Smooth muscle cell (in vitro differentiated cells): ENCODE data around the gene ATF2. TPM values are rescaled to one million over a fixed set of nuclear protein-coding genes. Genes with fewer than 3 reads are reported as not detected.

Experiments
- DNase-seq: peaks from one replicate; lab custom pipeline; 2025; ENCODE audit not compliant: unreplicated experiment; lab: John Stamatoyannopoulos, UW
- H2AFZ ChIP-seq: fragments of 200-600 bp; sonication (generic); 2 replicates; pipeline ENCODE4 v1.6.0; 2016; ENCODE audit warnings: antibody characterized with exemption, low read depth, mild to moderate bottlenecking
- H3F3A ChIP-seq: fragments of 200-600 bp; sonication (generic); 2 replicates; pipeline ENCODE4 v1.6.0; 2017; ENCODE audit warnings: antibody characterized with exemption, low read depth
- H3K27ac ChIP-seq: fragments of 200-600 bp; sonication (generic); 2 replicates; pipeline ENCODE4 v1.5.1; 2016; ENCODE audit warnings: low read depth, mild to moderate bottlenecking
- H3K27me3 ChIP-seq: fragments of 200-600 bp; sonication (generic); 2 replicates; pipeline ENCODE4 v1.6.1; 2016; ENCODE audit warnings: low read depth, mild to moderate bottlenecking
- H3K36me3 ChIP-seq: fragments of 200-600 bp; sonication (generic); 2 replicates; pipeline ENCODE4 v1.5.1; 2016; ENCODE audit warnings: low read depth
- H3K4me1 ChIP-seq: fragments of 200-600 bp; sonication (generic); 2 replicates; pipeline ENCODE4 v1.5.1; 2016; ENCODE audit warnings: low read depth
- H3K4me2 ChIP-seq: fragments of 200-600 bp; sonication (generic); 2 replicates; pipeline ENCODE4 v1.6.0; 2016; ENCODE audit warnings: mild to moderate bottlenecking
- H3K4me3 ChIP-seq: fragments of 200-600 bp; sonication (generic); 2 replicates; pipeline ENCODE4 v1.5.1; 2016; ENCODE audit warnings: mild to moderate bottlenecking
- H3K79me2 ChIP-seq: fragments of 200-600 bp; sonication (generic); 2 replicates; pipeline ENCODE4 v1.6.0; 2016; ENCODE audit warnings: low read depth, mild to moderate bottlenecking
- H3K9ac ChIP-seq: fragments of 200-600 bp; sonication (generic); 2 replicates; pipeline ENCODE4 v1.6.0; 2016; ENCODE audit warnings: low read depth
- H3K9me3 ChIP-seq: fragments of 200-600 bp; sonication (generic); replicated peaks from 2 replicates; pipeline ENCODE4 v1.5.1; 2016; ENCODE audit warnings: low read depth
- H4K20me1 ChIP-seq: fragments of 200-600 bp; sonication (generic); 2 replicates; pipeline ENCODE4 v1.6.0; 2016; ENCODE audit warnings: low read depth
- CTCF ChIP-seq: fragments of 200-600 bp; sonication (generic); IDR thresholded peaks from 2 replicates; pipeline ENCODE4 v1.5.1; 2017; ENCODE audit warnings: borderline replicate concordance, mild to moderate bottlenecking, antibody characterized with exemption; ENCODE audit not compliant: insufficient read depth, poor library complexity, severe bottlenecking
- WGBS: methylation state at CpG from one replicate; pipeline ENCODE4 v1.1.7; 2016; ENCODE audit warnings: low lambda C conversion rate; 5-methylcytosine and 5-hydroxymethylcytosine counted together
- polyA plus RNA-seq: library from polyadenylated mRNA; unstranded; fragments of >200 nt; fragmentation: Nextera tagmentation; extraction: Ambion mirVana; gene quantifications from 2 replicates; pipeline ENCODE4 v1.2.1, GENCODE V29; 2016
- total RNA-seq: library from RNA; depleted of rRNA; stranded (reverse); fragments of >200 nt; gene quantifications from 2 replicates; pipeline ENCODE4 v1.2.3, GENCODE V29; 2014

Gene ATF2
- total and polyA plus RNA-seq, 2 experiments from 2014 or later, result 28.0 to 59.6 TPM

- H3F3A ChIP-seq, result no peaks in the 10 kb centered on the region
- H3K27ac ChIP-seq, result no peak overlapping the region
- H3K4me1 ChIP-seq, result no peaks in the 10 kb centered on the region
- H4K20me1 ChIP-seq, result no peaks in the 10 kb centered on the region
- no peak overlapping the region for H2AFZ ChIP-seq
- WGBS, result 50% methylated on average over 3 of the region's 3 CpGs
- H3K79me2 ChIP-seq, result no peaks in the 10 kb centered on the region
- peaks cover 16% of the 10 kb centered on the region for H3K27me3 ChIP-seq
- no peak overlapping the region for H3K9ac ChIP-seq
- no peak for DNase-seq
- TF ChIP-seq CTCF, result no peak
- no peak overlapping the region for H3K4me2 ChIP-seq
- H3K4me3 ChIP-seq, result no peak overlapping the region
- H3K9me3 ChIP-seq, result no peaks in the 10 kb centered on the region
- H3K36me3 ChIP-seq, result no peaks in the 10 kb centered on the region
Measured at GRCh38 chr2:175205523-175205922, 37.5 kb upstream of the ATF2 start.

GRCh38 chr2:175203621-175204496 is 35.9 kb upstream of the ATF2 start:
- Histone ChIP-seq H4K20me1 (no peaks in the 10 kb centered on the region), H3K4me2 (no peak overlapping the region), H3K4me1 (no peaks in the 10 kb centered on the region), H3K27me3 (peaks cover 15% of the 10 kb centered on the region), H3K36me3 (no peaks in the 10 kb centered on the region), H3K4me3 (no peak overlapping the region), H3K9me3 (no peaks in the 10 kb centered on the region), H2AFZ (peak overlapping the region; percentile 62), H3K27ac (no peak overlapping the region), H3F3A (no peaks in the 10 kb centered on the region), H3K9ac (no peak overlapping the region), H3K79me2 (no peaks in the 10 kb centered on the region)
- 44% methylated on average over 12 of the region's 12 CpGs for WGBS
- TF ChIP-seq CTCF, result peak; percentile 49
- peak; percentile 5 for DNase-seq

GRCh38 chr2:175195012-175195411 is 27.0 kb upstream of the ATF2 start:
- Histone ChIP-seq H3K9me3 (no peaks in the 10 kb centered on the region), H3K79me2 (no peaks in the 10 kb centered on the region), H3K27ac (no peak overlapping the region), H3K4me3 (no peak overlapping the region), H3K36me3 (no peaks in the 10 kb centered on the region), H4K20me1 (no peaks in the 10 kb centered on the region), H3K4me1 (no peaks in the 10 kb centered on the region), H3K9ac (no peak overlapping the region), H3F3A (no peaks in the 10 kb centered on the region), H2AFZ (no peak overlapping the region), H3K4me2 (no peak overlapping the region), H3K27me3 (no peaks in the 10 kb centered on the region)
- DNase-seq, result no peak
- TF ChIP-seq CTCF, result no peak

- Histone ChIP-seq H3K4me1 (no peaks in the 10 kb centered on the region), H3K9me3 (no peaks in the 10 kb centered on the region), H3K27me3 (no peaks in the 10 kb centered on the region), H2AFZ (no peak overlapping the region), H3K79me2 (no peaks in the 10 kb centered on the region), H4K20me1 (no peaks in the 10 kb centered on the region), H3K4me2 (no peak overlapping the region), H3K36me3 (no peaks in the 10 kb centered on the region), H3K9ac (no peak overlapping the region), H3K27ac (no peak overlapping the region), H3K4me3 (no peak overlapping the region), H3F3A (no peaks in the 10 kb centered on the region)
- TF ChIP-seq CTCF, result no peak
- 79% methylated on average over 1 of the region's 1 CpG for WGBS
- DNase-seq, result no peak
Measured at GRCh38 chr2:175188761-175189160, 20.8 kb upstream of the ATF2 start.
